K562 (cell line): ENCODE data around the gene POMT2. TPM values are rescaled to one million over a fixed set of nuclear protein-coding genes. Genes with fewer than 3 reads are reported as not detected.

Experiments used
- ATAC-seq: fragments of 200-7000 bp; cut with Tn5 transposase; 3 replicates; pipeline ENCODE4 v1.9.1; 2020; ENCODE audit warnings: moderate library complexity
- BruUV-seq: library from RNA; stranded (reverse); fragments of 400-500 nt; replicated peaks from 2 replicates; lab custom pipeline; 2021; lab: Mats Ljungman, UMichigan
- CTCF ChIA-PET: fragments of 300-600 bp; formaldehyde crosslinking; extraction: SDS; loops from one replicate; lab custom pipeline; 2021; ENCODE audit warnings: low intra/inter-chr PET ratio; lab: Yijun Ruan, JAX
- POLR2A ChIA-PET: fragments of 300-600, 350-650 bp; sonication (Branson Sonifier 250); formaldehyde crosslinking; extraction: SDS; loops from one replicate; lab custom pipeline; 2021; ENCODE audit warnings: antibody characterized with exemption, inconsistent platforms; lab: Yijun Ruan, JAX
- DNase-seq, 4 experiments: peaks; one replicate each; pipeline versions ENCODE4 v3.0.0 to v3.0.0-alpha.2; 2011 to 2018; ENCODE audit warnings: low spot score in 3 of 4, mixed read lengths in 3 of 4; ENCODE audit errors: extremely low read depth in 1 of 4
- FAIRE-seq: peaks from 2 replicates; lab custom pipeline; 2011; peaks lifted over from hg19 to GRCh38; lab: Jason Lieb, UNC
- H2AFZ ChIP-seq: 2 replicates; pipeline ENCODE4 v1.6.0; 2011; ENCODE audit warnings: low read depth, low read length, control low read depth, inconsistent platforms
- H3K27ac ChIP-seq: fragments of 200-600 bp; 3 replicates; pipeline ENCODE4 v1.8.0; 2011; ENCODE audit warnings: low read depth, mild to moderate bottlenecking, control low read depth, inconsistent platforms, low read length, moderate library complexity, mixed read lengths; ENCODE audit errors: extremely low read depth
- H3K27me3 ChIP-seq, 2 experiments: fragments of 300-600 bp in 1 of 2; 2 replicates in 1 of 2; 3 replicates in 1 of 2; pipeline versions ENCODE4 v1.6.0 to v1.8.0; 2011; ENCODE audit warnings: inconsistent platforms in 2 of 2, low read length in 2 of 2, mild to moderate bottlenecking in 1 of 2, mixed read lengths in 1 of 2, moderate library complexity in 1 of 2; ENCODE audit not compliant: control insufficient read depth in 2 of 2, insufficient read depth in 2 of 2
- H3K36me3 ChIP-seq: fragments of 300-600 bp; 3 replicates; pipeline ENCODE4 v1.8.0; 2011; ENCODE audit warnings: mild to moderate bottlenecking, low read length, inconsistent platforms; ENCODE audit not compliant: control insufficient read depth, insufficient read depth
- H3K4me1 ChIP-seq, 2 experiments: fragments of 200-600 bp in 1 of 2; replicated peaks in 1 of 2; 2 replicates in 1 of 2; 3 replicates in 1 of 2; pipeline versions ENCODE4 v1.5.1 to v1.8.0; 2011; ENCODE audit warnings: inconsistent platforms in 2 of 2, low read length in 2 of 2, mild to moderate bottlenecking in 1 of 2, mixed read lengths in 1 of 2, moderate library complexity in 1 of 2; ENCODE audit not compliant: control insufficient read depth in 2 of 2, insufficient read depth in 2 of 2
- H3K4me2 ChIP-seq: 2 replicates; pipeline ENCODE4 v1.6.1; 2011; ENCODE audit warnings: low read length, control low read depth, inconsistent platforms, mixed read lengths; ENCODE audit not compliant: insufficient read depth
- H3K4me3 ChIP-seq: fragments of 200-600 bp; sonication (generic), shearing (Covaris generic); 2 replicates; pipeline ENCODE4 v1.5.1; 2016; ENCODE audit warnings: control low read depth, inconsistent platforms
- H3K79me2 ChIP-seq: fragments of 200-600 bp; 3 replicates; pipeline ENCODE4 v1.8.0; 2011; ENCODE audit warnings: low read length, inconsistent platforms; ENCODE audit not compliant: control insufficient read depth, insufficient read depth
- H3K9ac ChIP-seq, 2 experiments: 2 replicates each; pipeline versions ENCODE4 v1.6.0 to v1.6.1; 2011; ENCODE audit warnings: low read depth in 2 of 2, low read length in 2 of 2, control low read depth in 1 of 2, inconsistent platforms in 1 of 2, mild to moderate bottlenecking in 1 of 2, mixed read lengths in 1 of 2; ENCODE audit not compliant: insufficient read depth in 1 of 2
- H3K9me1 ChIP-seq: one replicate; pipeline ENCODE4 v1.6.0; 2011; ENCODE audit warnings: inconsistent platforms, mild to moderate bottlenecking, low read length, moderate library complexity; ENCODE audit not compliant: control insufficient read depth, insufficient read depth
- H3K9me3 ChIP-seq: replicated peaks from 2 replicates; pipeline ENCODE4 v1.5.1; 2011; ENCODE audit warnings: low read depth, low read length, inconsistent platforms; ENCODE audit not compliant: control insufficient read depth, insufficient read depth
- H4K20me1 ChIP-seq: replicated peaks from 2 replicates; pipeline ENCODE4 v1.6.1; 2011; ENCODE audit warnings: low read length, inconsistent platforms, mixed read lengths; ENCODE audit not compliant: control insufficient read depth, insufficient read depth
- WGBS: fragments of 100-300 bp; shearing (Covaris generic); methylation state at CpG from one replicate; pipeline ENCODE4 v1.1.6; 2016; ENCODE audit warnings: low coverage, mixed read lengths; ENCODE audit not compliant: insufficient coverage; ENCODE audit errors: missing lambda C conversion rate; 5-methylcytosine and 5-hydroxymethylcytosine counted together
- in situ Hi-C: fragments of 300-500 bp; cut with MboI; formaldehyde crosslinking; loops from 4 replicates; pipeline ENCODE4 v1.15.0; 2018; ENCODE audit warnings: inconsistent platforms, mixed read lengths
- intact Hi-C: fragments of 100-400 bp; cut with micrococcal nuclease; formaldehyde crosslinking; loops from 2 replicates; pipeline ENCODE4 v1.14.2; 2022
- polyA plus RNA-seq, 8 experiments: library from polyadenylated mRNA; depleted of rRNA in 4 of 8; stranded (reverse) in 5 of 8; unstranded in 3 of 8; fragments of >200 nt; fragmentation: Nextera tagmentation in 2 of 8; fragmentation: Illumina TruSeq in 1 of 8; extraction: Ambion mirVana in 2 of 8; extraction: Trizol in 1 of 8; gene quantifications; 2 replicates each; pipeline versions ENCODE4 v1.2.1 to v1.2.3, GENCODE V29; 2011 to 2014; ENCODE audit warnings: inconsistent platforms in 1 of 8, missing spikeins in 1 of 8
- total RNA-seq, 7 experiments: library from RNA; depleted of rRNA in 6 of 7; stranded (reverse); fragments of >200 nt in 6 of 7; fragmentation: Illumina TruSeq in 2 of 7; extraction: Trizol in 2 of 7; gene quantifications; 2 replicates each; pipeline versions ENCODE4 v1.2.1 to v1.2.3, GENCODE V29; 2011 to 2021; ENCODE audit warnings: low replicate concordance in 1 of 7
- TF ChIP-seq, protein P1 (sequence below): fragments of 450-650 bp; IDR thresholded peaks from 2 replicates; pipeline ENCODE4 v1.6.1; 2016; ENCODE audit warnings: mild to moderate bottlenecking, moderate library complexity

The POMT2 gene
- total and polyA plus RNA-seq, 9 of the 15 experiments (the other 6 are each of a cell fraction or from before 2014, with no cell fraction given), result 0.39 to 16.6 (median 7.8) TPM

DNA sequence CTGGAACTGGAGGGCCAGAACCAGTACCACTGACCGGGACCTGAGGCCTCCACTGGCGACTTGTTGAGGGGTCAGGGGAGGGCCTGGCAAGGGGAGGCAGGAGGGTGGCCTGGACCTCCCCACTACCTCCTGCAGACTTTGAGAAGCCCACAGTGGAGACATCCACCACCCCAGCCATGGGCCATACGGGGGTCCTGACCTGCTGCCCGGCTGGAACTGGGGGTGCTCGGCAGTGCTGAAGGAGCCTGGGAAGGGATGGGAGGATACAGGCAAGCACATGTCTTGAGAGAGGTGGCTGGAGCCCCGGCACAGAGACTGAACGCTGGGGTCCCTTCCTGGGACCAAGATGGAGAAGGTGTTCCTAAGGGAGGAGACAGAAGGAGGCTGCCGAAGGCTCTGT is 64.0 kb downstream of the POMT2 start:
- DNase-seq (no peak), FAIRE-seq (no peak), ATAC-seq (no peak)
- Histone ChIP-seq H3K79me2 (no peaks in the 10 kb centered on the region), H3K4me2 (no peak overlapping the region), H3K4me1 (no peaks in the 10 kb centered on the region), H3K4me3 (no peak overlapping the region), H4K20me1 (no peaks in the 10 kb centered on the region; the same call in 1 of the 2 replicates), H3K27ac (no peak overlapping the region), H3K9me1 (no peaks in the 10 kb centered on the region), H3K36me3 (no peaks in the 10 kb centered on the region), H3K9ac (no peak overlapping the region; a peak in 1 of 4 replicates), H3K27me3 (peaks cover 0 to 63% of the 10 kb centered on the region in 2 experiments; a peak in 3 of 5 replicates), H3K9me3 (no peaks in the 10 kb centered on the region), H2AFZ (no peak overlapping the region)
- POLR2A ChIA-PET, result no interaction called here
- intact Hi-C loops (no loop called here), in situ Hi-C loops (no loop called here)
- BruUV-seq, result no TSS peak
- TF ChIP-seq, protein P1, sequence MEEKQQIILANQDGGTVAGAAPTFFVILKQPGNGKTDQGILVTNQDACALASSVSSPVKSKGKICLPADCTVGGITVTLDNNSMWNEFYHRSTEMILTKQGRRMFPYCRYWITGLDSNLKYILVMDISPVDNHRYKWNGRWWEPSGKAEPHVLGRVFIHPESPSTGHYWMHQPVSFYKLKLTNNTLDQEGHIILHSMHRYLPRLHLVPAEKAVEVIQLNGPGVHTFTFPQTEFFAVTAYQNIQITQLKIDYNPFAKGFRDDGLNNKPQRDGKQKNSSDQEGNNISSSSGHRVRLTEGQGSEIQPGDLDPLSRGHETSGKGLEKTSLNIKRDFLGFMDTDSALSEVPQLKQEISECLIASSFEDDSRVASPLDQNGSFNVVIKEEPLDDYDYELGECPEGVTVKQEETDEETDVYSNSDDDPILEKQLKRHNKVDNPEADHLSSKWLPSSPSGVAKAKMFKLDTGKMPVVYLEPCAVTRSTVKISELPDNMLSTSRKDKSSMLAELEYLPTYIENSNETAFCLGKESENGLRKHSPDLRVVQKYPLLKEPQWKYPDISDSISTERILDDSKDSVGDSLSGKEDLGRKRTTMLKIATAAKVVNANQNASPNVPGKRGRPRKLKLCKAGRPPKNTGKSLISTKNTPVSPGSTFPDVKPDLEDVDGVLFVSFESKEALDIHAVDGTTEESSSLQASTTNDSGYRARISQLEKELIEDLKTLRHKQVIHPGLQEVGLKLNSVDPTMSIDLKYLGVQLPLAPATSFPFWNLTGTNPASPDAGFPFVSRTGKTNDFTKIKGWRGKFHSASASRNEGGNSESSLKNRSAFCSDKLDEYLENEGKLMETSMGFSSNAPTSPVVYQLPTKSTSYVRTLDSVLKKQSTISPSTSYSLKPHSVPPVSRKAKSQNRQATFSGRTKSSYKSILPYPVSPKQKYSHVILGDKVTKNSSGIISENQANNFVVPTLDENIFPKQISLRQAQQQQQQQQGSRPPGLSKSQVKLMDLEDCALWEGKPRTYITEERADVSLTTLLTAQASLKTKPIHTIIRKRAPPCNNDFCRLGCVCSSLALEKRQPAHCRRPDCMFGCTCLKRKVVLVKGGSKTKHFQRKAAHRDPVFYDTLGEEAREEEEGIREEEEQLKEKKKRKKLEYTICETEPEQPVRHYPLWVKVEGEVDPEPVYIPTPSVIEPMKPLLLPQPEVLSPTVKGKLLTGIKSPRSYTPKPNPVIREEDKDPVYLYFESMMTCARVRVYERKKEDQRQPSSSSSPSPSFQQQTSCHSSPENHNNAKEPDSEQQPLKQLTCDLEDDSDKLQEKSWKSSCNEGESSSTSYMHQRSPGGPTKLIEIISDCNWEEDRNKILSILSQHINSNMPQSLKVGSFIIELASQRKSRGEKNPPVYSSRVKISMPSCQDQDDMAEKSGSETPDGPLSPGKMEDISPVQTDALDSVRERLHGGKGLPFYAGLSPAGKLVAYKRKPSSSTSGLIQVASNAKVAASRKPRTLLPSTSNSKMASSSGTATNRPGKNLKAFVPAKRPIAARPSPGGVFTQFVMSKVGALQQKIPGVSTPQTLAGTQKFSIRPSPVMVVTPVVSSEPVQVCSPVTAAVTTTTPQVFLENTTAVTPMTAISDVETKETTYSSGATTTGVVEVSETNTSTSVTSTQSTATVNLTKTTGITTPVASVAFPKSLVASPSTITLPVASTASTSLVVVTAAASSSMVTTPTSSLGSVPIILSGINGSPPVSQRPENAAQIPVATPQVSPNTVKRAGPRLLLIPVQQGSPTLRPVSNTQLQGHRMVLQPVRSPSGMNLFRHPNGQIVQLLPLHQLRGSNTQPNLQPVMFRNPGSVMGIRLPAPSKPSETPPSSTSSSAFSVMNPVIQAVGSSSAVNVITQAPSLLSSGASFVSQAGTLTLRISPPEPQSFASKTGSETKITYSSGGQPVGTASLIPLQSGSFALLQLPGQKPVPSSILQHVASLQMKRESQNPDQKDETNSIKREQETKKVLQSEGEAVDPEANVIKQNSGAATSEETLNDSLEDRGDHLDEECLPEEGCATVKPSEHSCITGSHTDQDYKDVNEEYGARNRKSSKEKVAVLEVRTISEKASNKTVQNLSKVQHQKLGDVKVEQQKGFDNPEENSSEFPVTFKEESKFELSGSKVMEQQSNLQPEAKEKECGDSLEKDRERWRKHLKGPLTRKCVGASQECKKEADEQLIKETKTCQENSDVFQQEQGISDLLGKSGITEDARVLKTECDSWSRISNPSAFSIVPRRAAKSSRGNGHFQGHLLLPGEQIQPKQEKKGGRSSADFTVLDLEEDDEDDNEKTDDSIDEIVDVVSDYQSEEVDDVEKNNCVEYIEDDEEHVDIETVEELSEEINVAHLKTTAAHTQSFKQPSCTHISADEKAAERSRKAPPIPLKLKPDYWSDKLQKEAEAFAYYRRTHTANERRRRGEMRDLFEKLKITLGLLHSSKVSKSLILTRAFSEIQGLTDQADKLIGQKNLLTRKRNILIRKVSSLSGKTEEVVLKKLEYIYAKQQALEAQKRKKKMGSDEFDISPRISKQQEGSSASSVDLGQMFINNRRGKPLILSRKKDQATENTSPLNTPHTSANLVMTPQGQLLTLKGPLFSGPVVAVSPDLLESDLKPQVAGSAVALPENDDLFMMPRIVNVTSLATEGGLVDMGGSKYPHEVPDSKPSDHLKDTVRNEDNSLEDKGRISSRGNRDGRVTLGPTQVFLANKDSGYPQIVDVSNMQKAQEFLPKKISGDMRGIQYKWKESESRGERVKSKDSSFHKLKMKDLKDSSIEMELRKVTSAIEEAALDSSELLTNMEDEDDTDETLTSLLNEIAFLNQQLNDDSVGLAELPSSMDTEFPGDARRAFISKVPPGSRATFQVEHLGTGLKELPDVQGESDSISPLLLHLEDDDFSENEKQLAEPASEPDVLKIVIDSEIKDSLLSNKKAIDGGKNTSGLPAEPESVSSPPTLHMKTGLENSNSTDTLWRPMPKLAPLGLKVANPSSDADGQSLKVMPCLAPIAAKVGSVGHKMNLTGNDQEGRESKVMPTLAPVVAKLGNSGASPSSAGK, result no peak
- CTCF ChIA-PET, result no interaction called here
- WGBS, result 0% methylated on average over 8 of the region's 8 CpGs
